Neural progenitor cell (in vitro differentiated cells): ENCODE results near the gene LIG1.

Source experiments
- EZH2 ChIP-seq: fragments of 200-600 bp; sonication (generic); IDR thresholded peaks from 2 replicates; pipeline ENCODE4 v1.6.1; 2017; ENCODE audit warnings: antibody characterized with exemption, mild to moderate bottlenecking, moderate library complexity
- TF ChIP-seq, protein P1 (sequence below): fragments of 200-600 bp; sonication (generic); IDR thresholded peaks from 2 replicates; pipeline ENCODE4 v1.5.1; 2017; ENCODE audit warnings: antibody characterized with exemption, mild to moderate bottlenecking

DNA sequence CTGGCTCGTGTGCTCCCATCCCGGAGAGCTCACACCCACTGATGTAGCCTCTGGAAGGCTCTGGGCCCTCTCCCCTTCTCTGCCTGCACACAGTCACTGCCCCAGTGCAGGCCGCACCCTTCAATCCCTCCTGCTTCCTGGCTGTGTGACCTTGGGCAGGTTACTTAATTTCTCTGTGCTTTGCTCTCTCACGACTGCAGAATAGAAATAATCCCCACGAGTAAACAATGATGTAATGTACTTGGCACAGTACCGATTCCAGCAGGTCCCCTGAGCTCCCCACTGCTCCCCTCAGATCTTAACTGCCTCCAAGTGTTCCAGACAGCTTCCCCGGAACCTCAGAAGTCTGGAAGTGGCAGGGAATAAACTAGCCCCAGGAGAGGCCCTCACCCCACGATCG is 16.1 kb downstream of the LIG1 start:
- no peak for TF ChIP-seq EZH2
- TF ChIP-seq, protein P1, sequence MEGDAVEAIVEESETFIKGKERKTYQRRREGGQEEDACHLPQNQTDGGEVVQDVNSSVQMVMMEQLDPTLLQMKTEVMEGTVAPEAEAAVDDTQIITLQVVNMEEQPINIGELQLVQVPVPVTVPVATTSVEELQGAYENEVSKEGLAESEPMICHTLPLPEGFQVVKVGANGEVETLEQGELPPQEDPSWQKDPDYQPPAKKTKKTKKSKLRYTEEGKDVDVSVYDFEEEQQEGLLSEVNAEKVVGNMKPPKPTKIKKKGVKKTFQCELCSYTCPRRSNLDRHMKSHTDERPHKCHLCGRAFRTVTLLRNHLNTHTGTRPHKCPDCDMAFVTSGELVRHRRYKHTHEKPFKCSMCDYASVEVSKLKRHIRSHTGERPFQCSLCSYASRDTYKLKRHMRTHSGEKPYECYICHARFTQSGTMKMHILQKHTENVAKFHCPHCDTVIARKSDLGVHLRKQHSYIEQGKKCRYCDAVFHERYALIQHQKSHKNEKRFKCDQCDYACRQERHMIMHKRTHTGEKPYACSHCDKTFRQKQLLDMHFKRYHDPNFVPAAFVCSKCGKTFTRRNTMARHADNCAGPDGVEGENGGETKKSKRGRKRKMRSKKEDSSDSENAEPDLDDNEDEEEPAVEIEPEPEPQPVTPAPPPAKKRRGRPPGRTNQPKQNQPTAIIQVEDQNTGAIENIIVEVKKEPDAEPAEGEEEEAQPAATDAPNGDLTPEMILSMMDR: no peak
